CD8-positive, alpha-beta memory T cell (primary cell): Measurements from ENCODE around the gene ZBED4. TPM values are rescaled to one million over a fixed set of nuclear protein-coding genes. Genes with fewer than 3 reads are reported as not detected.
A peak's percentile ranks its signal among the peaks of the same experiment; 100 is the strongest.

ENCODE experiments used
- CTCF ChIA-PET: fragments of 350-600 bp; sonication (Branson Sonifier 250); formaldehyde crosslinking; loops from one replicate; lab custom pipeline; 2021; ENCODE audit warnings: antibody characterized with exemption; lab: Charles Lee
- POLR2A ChIA-PET: fragments of 350-600 bp; sonication (Branson Sonifier 250); formaldehyde crosslinking; loops from one replicate; lab custom pipeline; 2021; ENCODE audit warnings: antibody characterized with exemption; lab: Charles Lee
- DNase-seq, 5 donors: peaks; one replicate each; pipeline versions ENCODE4 v3.0.0 to v3.0.0-alpha.2; 2020 to 2022; ENCODE audit warnings: mixed read lengths in 1 of 5
- H3K27ac ChIP-seq: one replicate; pipeline ENCODE4 v1.7.0; 2013; ENCODE audit warnings: low read depth, mild to moderate bottlenecking, low read length, moderate library complexity
- H3K27me3 ChIP-seq: 2 replicates; pipeline ENCODE4 v1.7.0; 2013; ENCODE audit warnings: low read length, mild to moderate bottlenecking; ENCODE audit not compliant: insufficient read depth, poor library complexity, severe bottlenecking
- H3K36me3 ChIP-seq: 2 replicates; pipeline ENCODE4 v1.7.0; 2013; ENCODE audit warnings: mild to moderate bottlenecking, low read length, moderate library complexity; ENCODE audit not compliant: insufficient read depth
- H3K4me1 ChIP-seq: 2 replicates; pipeline ENCODE4 v1.7.0; 2013; ENCODE audit warnings: mild to moderate bottlenecking, low read length, moderate library complexity; ENCODE audit not compliant: insufficient read depth
- H3K4me3 ChIP-seq: 2 replicates; pipeline ENCODE4 v1.7.0; 2013; ENCODE audit warnings: mild to moderate bottlenecking, low read length
- H3K9me3 ChIP-seq: 2 replicates; pipeline ENCODE4 v1.7.0; 2013; ENCODE audit warnings: mild to moderate bottlenecking, low read length
- H3K27ac Mint-ChIP-seq, 8 donors: one replicate each; pipeline ENCODE4 v1.8.0; 2020 to 2021; ENCODE audit warnings: mixed read lengths in 8 of 8, mild to moderate bottlenecking in 6 of 8, inconsistent platforms in 3 of 8, moderate library complexity in 3 of 8
- H3K27me3 Mint-ChIP-seq, 2 donors: one replicate each; pipeline ENCODE4 v1.8.0; 2020 to 2021; ENCODE audit warnings: mixed read lengths in 2 of 2, mild to moderate bottlenecking in 1 of 2, moderate library complexity in 1 of 2
- H3K36me3 Mint-ChIP-seq, 3 donors: one replicate each; pipeline ENCODE4 v1.8.0; 2020 to 2021; ENCODE audit warnings: mixed read lengths in 3 of 3, inconsistent platforms in 1 of 3, mild to moderate bottlenecking in 1 of 3
- H3K4me1 Mint-ChIP-seq, 3 donors: one replicate each; pipeline ENCODE4 v1.8.0; 2020 to 2021; ENCODE audit warnings: mixed read lengths in 3 of 3, inconsistent platforms in 1 of 3, mild to moderate bottlenecking in 1 of 3
- H3K4me3 Mint-ChIP-seq, 7 donors: one replicate each; pipeline ENCODE4 v1.8.0; 2020 to 2021; ENCODE audit warnings: mixed read lengths in 7 of 7, mild to moderate bottlenecking in 6 of 7, moderate library complexity in 4 of 7, inconsistent platforms in 2 of 7
- H3K9me3 Mint-ChIP-seq, 5 donors: one replicate each; pipeline ENCODE4 v1.8.0; 2020 to 2022; ENCODE audit warnings: mixed read lengths in 5 of 5, mild to moderate bottlenecking in 3 of 5, moderate library complexity in 2 of 5, inconsistent platforms in 1 of 5
- polyA plus RNA-seq: library from polyadenylated mRNA; unstranded; fragments of 300-500 nt; fragmentation: Illumina TruSeq; gene quantifications from one replicate; pipeline ENCODE4 v1.2.3, GENCODE V29; 2021
- total RNA-seq, 2 experiments: library from RNA; stranded (reverse); gene quantifications; one replicate each; pipeline ENCODE4 v1.2.3, GENCODE V29; 2021

Gene ZBED4
- total and polyA plus RNA-seq, 3 experiments from 2014 or later: 11.1 to 24.3 (median 24.2) TPM

GRCh38 chr22:49904040-49904369 is 50.4 kb downstream of the ZBED4 start:
- Mint-ChIP-seq H3K9me3 (no peaks in the 10 kb centered on the region), H3K36me3 (peaks cover 7 to 74% (median 14%) of the 10 kb centered on the region in 3 donors), H3K27ac (no peak overlapping the region), H3K27me3 (peaks cover 0 to 2% of the 10 kb centered on the region in 2 donors), H3K4me3 (no peak overlapping the region), H3K4me1 (peaks cover 7 to 11% (median 8%) of the 10 kb centered on the region in 3 donors)
- no peaks in the 10 kb centered on the region for H3K4me1 ChIP-seq
- no peak overlapping the region for H3K4me3 ChIP-seq
- H3K27me3 ChIP-seq: no peaks in the 10 kb centered on the region
- DNase-seq: no peak
- no peaks in the 10 kb centered on the region for H3K9me3 ChIP-seq
- POLR2A ChIA-PET: no interaction called here
- CTCF ChIA-PET: no interaction called here
- H3K36me3 ChIP-seq: peaks cover 31% of the 10 kb centered on the region
- H3K27ac ChIP-seq: no peak overlapping the region

DNA sequence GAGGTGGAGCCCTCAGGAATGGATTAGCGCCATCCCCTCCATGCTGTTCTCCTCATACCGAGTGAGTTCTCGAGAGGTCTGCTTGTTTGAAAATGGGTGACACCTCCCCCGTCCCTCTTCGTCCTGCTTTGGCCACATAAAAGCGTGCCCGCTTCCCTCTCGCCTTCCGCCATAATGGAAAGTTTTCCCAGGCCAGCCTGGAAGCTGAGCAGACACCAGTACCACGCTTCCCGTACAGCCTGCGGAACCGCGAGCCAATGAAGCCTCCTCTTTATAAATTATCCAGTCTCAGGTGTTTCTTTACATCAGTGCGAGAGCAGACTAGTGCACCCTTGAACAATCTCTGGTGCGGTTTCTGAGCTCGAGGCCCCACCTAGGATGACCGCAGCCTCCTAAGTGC is 51.8 kb downstream of the ZBED4 start:
- no peak overlapping the region for H3K27ac ChIP-seq
- Mint-ChIP-seq H3K4me3 (no peak overlapping the region), H3K9me3 (no peaks in the 10 kb centered on the region), H3K27ac (peak overlapping the region in 5 of 8 donors; percentile 32 to 97 (median 69)), H3K27me3 (peaks cover 0 to 2% of the 10 kb centered on the region in 2 donors), H3K36me3 (peaks cover 6 to 80% (median 10%) of the 10 kb centered on the region in 3 donors), H3K4me1 (peaks cover 7 to 8% (median 8%) of the 10 kb centered on the region in 3 donors)
- no peak overlapping the region for H3K4me3 ChIP-seq
- CTCF ChIA-PET: no interaction called here
- no peaks in the 10 kb centered on the region for H3K27me3 ChIP-seq
- H3K4me1 ChIP-seq: no peaks in the 10 kb centered on the region
- POLR2A ChIA-PET: interaction anchor here (0.6 kb wide), 1 partner anchor 10 kb away, joined by 4 read pairs; no protein-coding TSS in a partner anchor
- no peaks in the 10 kb centered on the region for H3K9me3 ChIP-seq
- DNase-seq: no peak
- H3K36me3 ChIP-seq: peaks cover 31% of the 10 kb centered on the region

DNA sequence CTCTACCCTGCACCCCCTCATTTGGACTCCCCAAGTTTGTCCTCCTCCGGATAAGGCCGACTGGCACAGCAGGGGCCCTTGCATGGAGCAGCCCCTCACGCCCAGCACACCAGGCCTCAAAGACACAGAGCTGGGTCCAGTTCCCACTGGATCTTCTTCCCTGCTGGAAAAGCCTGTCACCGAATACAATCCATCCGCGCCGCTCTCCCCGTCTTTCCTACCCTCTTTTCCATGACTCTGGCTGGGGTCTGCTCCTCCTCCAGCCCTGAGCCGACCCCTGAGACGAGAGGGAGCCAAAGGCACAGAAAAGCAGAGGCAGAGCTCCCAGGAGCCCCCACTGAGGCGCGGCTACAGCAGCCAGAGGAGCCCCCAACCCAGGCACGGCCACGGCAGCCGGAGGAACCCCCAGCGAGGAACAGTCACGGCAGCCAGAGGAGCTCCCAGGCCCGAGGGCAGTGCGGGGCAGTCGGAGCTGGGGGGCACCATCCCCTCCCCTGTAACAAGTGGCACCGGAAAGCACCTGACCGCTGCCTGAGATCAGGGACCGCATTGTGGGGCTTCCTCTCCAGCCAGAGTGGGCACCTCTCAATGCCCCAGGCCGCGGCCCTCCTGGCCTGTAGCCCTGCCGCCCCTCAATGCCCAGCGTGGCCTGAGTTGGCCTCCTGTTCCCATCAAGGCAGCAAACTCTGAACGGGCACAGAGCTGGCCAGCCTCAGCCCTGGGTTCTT is 52.6 kb downstream of the ZBED4 start:
- Mint-ChIP-seq H3K27ac (peak overlapping the region in 2 of 8 donors; percentile 38 to 50), H3K27me3 (peaks cover 0 to 2% of the 10 kb centered on the region in 2 donors), H3K4me1 (peaks cover 7 to 8% (median 8%) of the 10 kb centered on the region in 3 donors), H3K9me3 (no peaks in the 10 kb centered on the region), H3K4me3 (no peak overlapping the region), H3K36me3 (peaks cover 3 to 81% (median 4%) of the 10 kb centered on the region in 3 donors)
- Histone ChIP-seq H3K9me3 (no peaks in the 10 kb centered on the region), H3K4me1 (no peaks in the 10 kb centered on the region), H3K4me3 (no peak overlapping the region), H3K36me3 (peaks cover 30% of the 10 kb centered on the region), H3K27ac (no peak overlapping the region), H3K27me3 (no peaks in the 10 kb centered on the region)
- ChIA-PET CTCF (no interaction called here), POLR2A (interaction anchor here (0.6 kb wide), 1 partner anchor 11 kb away, joined by 4 read pairs; no protein-coding TSS in a partner anchor)
- no peak for DNase-seq

DNA sequence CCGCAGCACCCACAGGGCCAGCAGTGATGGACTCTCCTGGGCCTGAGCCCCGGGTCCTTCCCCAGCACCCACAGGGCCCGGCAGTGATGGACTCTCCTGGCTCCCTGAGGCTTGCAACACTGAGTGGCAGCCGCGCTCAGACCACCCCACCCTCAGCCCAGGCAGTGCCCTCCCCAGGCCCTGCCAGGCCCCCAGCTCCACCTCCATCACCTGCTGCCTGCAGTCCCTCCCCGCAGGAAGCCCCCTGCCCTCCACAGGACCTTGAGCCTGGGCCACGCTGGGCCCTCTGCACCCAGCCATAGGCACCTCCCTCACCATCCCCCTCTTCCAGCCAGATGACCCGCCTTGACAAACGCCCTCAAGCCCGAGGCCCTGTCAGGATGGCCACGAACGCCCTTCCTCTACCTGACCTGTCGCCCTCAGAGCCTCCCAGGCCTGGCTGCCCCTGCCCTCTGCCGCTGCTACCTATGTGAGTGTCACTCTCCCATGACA is 53.2 kb downstream of the ZBED4 start:
- H3K27ac ChIP-seq: no peak overlapping the region
- no peaks in the 10 kb centered on the region for H3K4me1 ChIP-seq
- H3K4me3 Mint-ChIP-seq: peak overlapping the region in 1 of 7 donors; percentile 63
- H3K27me3 ChIP-seq: no peaks in the 10 kb centered on the region
- peak overlapping the region in 7 of 8 donors; percentile 21 to 91 (median 72) for H3K27ac Mint-ChIP-seq
- CTCF ChIA-PET: no interaction called here
- no peaks in the 10 kb centered on the region for H3K9me3 ChIP-seq
- H3K4me3 ChIP-seq: no peak overlapping the region
- H3K36me3 Mint-ChIP-seq: peaks cover 0 to 79% (median 3%) of the 10 kb centered on the region in 3 donors
- POLR2A ChIA-PET: no interaction called here
- H3K9me3 Mint-ChIP-seq: no peaks in the 10 kb centered on the region
- H3K4me1 Mint-ChIP-seq: peaks cover 7 to 8% (median 8%) of the 10 kb centered on the region in 3 donors
- no peak for DNase-seq
- peaks cover 24% of the 10 kb centered on the region for H3K36me3 ChIP-seq
- peaks cover 0 to 2% of the 10 kb centered on the region in 2 donors for H3K27me3 Mint-ChIP-seq

- H3K9me3 Mint-ChIP-seq: no peaks in the 10 kb centered on the region
- no peak for DNase-seq
- H3K4me1 Mint-ChIP-seq: peaks cover 7 to 8% (median 8%) of the 10 kb centered on the region in 3 donors
- H3K4me1 ChIP-seq: no peaks in the 10 kb centered on the region
- peaks cover 0 to 80% (median 3%) of the 10 kb centered on the region in 3 donors for H3K36me3 Mint-ChIP-seq
- ChIA-PET CTCF (interaction anchor here (1.0 kb wide), 1 partner anchor 11 kb away, joined by 3 read pairs; no protein-coding TSS in a partner anchor), POLR2A (no interaction called here)
- H3K4me3 ChIP-seq: no peak overlapping the region
- peak overlapping the region in 7 of 8 donors; percentile 7 to 91 (median 65) for H3K27ac Mint-ChIP-seq
- H3K27ac ChIP-seq: no peak overlapping the region
- no peaks in the 10 kb centered on the region for H3K9me3 ChIP-seq
- H3K27me3 ChIP-seq: no peaks in the 10 kb centered on the region
- peaks cover 0 to 2% of the 10 kb centered on the region in 2 donors for H3K27me3 Mint-ChIP-seq
- H3K36me3 ChIP-seq: peaks cover 18% of the 10 kb centered on the region
- H3K4me3 Mint-ChIP-seq: no peak overlapping the region
These were observed 54.2 kb downstream of the ZBED4 start for GRCh38 chr22:49907807-49908206.

DNA sequence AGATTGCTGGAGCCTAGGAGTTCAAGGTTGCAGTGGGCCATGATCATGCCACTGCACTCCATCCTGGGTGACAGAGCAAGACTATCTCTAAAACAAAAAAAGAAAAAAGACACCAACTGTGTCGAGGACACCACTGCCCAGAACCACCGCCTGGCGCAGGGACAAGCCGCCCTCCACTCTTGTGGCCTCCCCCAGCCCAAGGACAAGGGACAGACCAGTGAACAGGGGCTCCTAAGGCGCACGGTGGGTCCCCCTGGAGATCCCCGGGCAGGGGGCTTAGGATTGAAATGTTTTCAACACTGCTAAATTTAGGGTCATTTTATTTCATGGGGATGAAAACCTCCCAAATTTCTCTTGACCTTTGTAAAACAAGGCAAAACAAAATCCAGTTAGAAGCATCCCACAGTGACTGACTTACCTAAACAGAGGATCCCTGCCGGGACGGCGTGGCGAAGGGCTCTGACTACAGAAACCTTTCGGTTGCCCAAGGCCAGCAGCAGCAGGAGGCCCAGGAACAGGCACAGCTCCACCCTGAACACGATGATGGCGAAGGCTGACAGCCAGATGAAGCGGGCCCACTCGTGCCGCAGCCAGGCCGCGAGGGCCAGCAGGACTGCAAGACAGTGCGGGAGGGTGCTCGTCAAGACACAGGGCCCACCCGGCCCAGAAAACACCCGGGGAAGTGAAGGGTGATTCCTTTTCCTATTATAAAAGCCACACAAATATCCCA is 56.0 kb downstream of the ZBED4 start:
- CTCF ChIA-PET: no interaction called here
- Histone ChIP-seq H3K9me3 (no peaks in the 10 kb centered on the region), H3K27me3 (no peaks in the 10 kb centered on the region), H3K36me3 (peaks cover 10% of the 10 kb centered on the region), H3K4me1 (no peaks in the 10 kb centered on the region), H3K27ac (no peak overlapping the region), H3K4me3 (no peak overlapping the region)
- H3K27me3 Mint-ChIP-seq: peaks cover 0 to 2% of the 10 kb centered on the region in 2 donors
- H3K27ac Mint-ChIP-seq: peak overlapping the region in 2 of 8 donors; percentile 79 to 92
- no peaks in the 10 kb centered on the region for H3K9me3 Mint-ChIP-seq
- peaks cover 0 to 77% (median 3%) of the 10 kb centered on the region in 3 donors for H3K36me3 Mint-ChIP-seq
- H3K4me1 Mint-ChIP-seq: peaks cover 7 to 8% (median 8%) of the 10 kb centered on the region in 3 donors
- POLR2A ChIA-PET: no interaction called here
- DNase-seq: no peak
- no peak overlapping the region for H3K4me3 Mint-ChIP-seq

GRCh38 chr22:49910229-49911155 is 56.8 kb downstream of the ZBED4 start:
- H3K27ac ChIP-seq: no peak overlapping the region
- no peaks in the 10 kb centered on the region for H3K27me3 ChIP-seq
- Mint-ChIP-seq H3K9me3 (no peaks in the 10 kb centered on the region), H3K4me1 (peaks cover 8 to 12% (median 12%) of the 10 kb centered on the region in 3 donors), H3K36me3 (peaks cover 0 to 72% (median 3%) of the 10 kb centered on the region in 3 donors), H3K27me3 (no peaks in the 10 kb centered on the region), H3K27ac (peak overlapping the region in 3 of 8 donors; percentile 7 to 54 (median 21)), H3K4me3 (peak overlapping the region in 1 of 7 donors; percentile 41)
- no peaks in the 10 kb centered on the region for H3K4me1 ChIP-seq
- H3K36me3 ChIP-seq: peaks cover 10% of the 10 kb centered on the region
- H3K4me3 ChIP-seq: no peak overlapping the region
- no peak for DNase-seq
- no peaks in the 10 kb centered on the region for H3K9me3 ChIP-seq
- CTCF ChIA-PET: no interaction called here
- POLR2A ChIA-PET: no interaction called here
